ENCODE results near the gene EFCAB14.

DNA sequence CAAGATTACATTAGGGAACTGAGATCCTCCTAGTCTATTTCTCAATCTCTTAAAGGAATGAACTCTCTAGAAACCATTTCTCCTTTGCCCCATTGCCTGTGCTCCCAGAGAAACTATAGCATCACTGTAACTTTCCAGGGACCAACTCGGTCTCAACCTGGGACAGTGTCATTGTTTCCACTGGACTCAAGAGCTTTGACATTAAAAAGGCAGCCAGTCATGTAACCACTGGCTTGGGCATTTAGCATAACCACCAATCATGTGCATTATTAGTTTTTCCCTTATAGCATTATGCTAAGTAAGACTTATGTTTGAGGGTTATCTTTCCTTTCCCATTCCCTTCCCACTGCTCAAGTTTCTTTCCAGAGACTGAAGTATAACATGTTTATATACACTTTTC lies 29.0 kb downstream of the EFCAB14 start:
- TF ChIP-seq, protein P1, sequence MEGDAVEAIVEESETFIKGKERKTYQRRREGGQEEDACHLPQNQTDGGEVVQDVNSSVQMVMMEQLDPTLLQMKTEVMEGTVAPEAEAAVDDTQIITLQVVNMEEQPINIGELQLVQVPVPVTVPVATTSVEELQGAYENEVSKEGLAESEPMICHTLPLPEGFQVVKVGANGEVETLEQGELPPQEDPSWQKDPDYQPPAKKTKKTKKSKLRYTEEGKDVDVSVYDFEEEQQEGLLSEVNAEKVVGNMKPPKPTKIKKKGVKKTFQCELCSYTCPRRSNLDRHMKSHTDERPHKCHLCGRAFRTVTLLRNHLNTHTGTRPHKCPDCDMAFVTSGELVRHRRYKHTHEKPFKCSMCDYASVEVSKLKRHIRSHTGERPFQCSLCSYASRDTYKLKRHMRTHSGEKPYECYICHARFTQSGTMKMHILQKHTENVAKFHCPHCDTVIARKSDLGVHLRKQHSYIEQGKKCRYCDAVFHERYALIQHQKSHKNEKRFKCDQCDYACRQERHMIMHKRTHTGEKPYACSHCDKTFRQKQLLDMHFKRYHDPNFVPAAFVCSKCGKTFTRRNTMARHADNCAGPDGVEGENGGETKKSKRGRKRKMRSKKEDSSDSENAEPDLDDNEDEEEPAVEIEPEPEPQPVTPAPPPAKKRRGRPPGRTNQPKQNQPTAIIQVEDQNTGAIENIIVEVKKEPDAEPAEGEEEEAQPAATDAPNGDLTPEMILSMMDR (conservative IDR thresholded peaks at IDR 0.05 in 1 of 2, IDR thresholded peaks at IDR 0.05 in 1 of 2; ENCODE audit: extremely low read depth in 1 of 2, insufficient read depth in 1 of 2, low read depth in 1 of 2, low read length in 2 of 2) = no peak
- TF ChIP-seq EZH2 (IDR thresholded peaks at IDR 0.05; ENCODE audit: borderline replicate concordance, low read length) = no peak

Measured in mammary epithelial cell (primary cell).